Suprapubic skin (tissue), 4 donors: ENCODE measurements around the gene ATP13A3.

ENCODE experiments used
- CTCF ChIP-seq, 2 donors: fragments of 200-600 bp in 1 of 2; fragments of 450-650 bp in 1 of 2; sonication (generic) in 1 of 2; IDR thresholded peaks; one replicate each; pipeline ENCODE4 v1.5.1; 2016 to 2019; ENCODE audit warnings: antibody characterized with exemption in 2 of 2, mild to moderate bottlenecking in 1 of 2, moderate library complexity in 1 of 2
- EP300 ChIP-seq: sonication (generic); formaldehyde crosslinking; IDR thresholded peaks from one replicate; pipeline ENCODE4 v1.6.1; 2017; ENCODE audit warnings: antibody characterized with exemption
- POLR2A ChIP-seq, 2 donors: fragments of 450-650 bp; IDR thresholded peaks; one replicate each; pipeline ENCODE4 v1.6.1; 2017; ENCODE audit warnings: antibody characterized with exemption in 2 of 2, mild to moderate bottlenecking in 2 of 2, moderate library complexity in 2 of 2
- POLR2AphosphoS5 ChIP-seq, 3 donors: sonication (generic); formaldehyde crosslinking; IDR thresholded peaks; one replicate each; pipeline ENCODE4 v1.6.1; 2017; ENCODE audit warnings: antibody characterized with exemption in 3 of 3

- no peak for TF ChIP-seq EP300
- TF ChIP-seq POLR2A (IDR thresholded peaks at IDR 0.05) = no peak
- TF ChIP-seq CTCF (IDR thresholded peaks at IDR 0.05) = no peak
- TF ChIP-seq POLR2AphosphoS5 (IDR thresholded peaks at IDR 0.05) = no peak
Observed at GRCh38 chr3:194365978-194366490, 120.8 kb downstream of the ATP13A3 start.
